GM10266 (cell line): ENCODE results near the gene GTF2H1.

Experiments used
- DNase-seq: peaks from one replicate; pipeline ENCODE4 v3.0.0; 2012; ENCODE audit errors: extremely low spot score
- TF ChIP-seq, protein P1 (sequence below): IDR thresholded peaks from 2 replicates; pipeline ENCODE4 v1.5.1; 2012; ENCODE audit warnings: mild to moderate bottlenecking, low read depth; ENCODE audit not compliant: control insufficient read depth, insufficient read depth; ENCODE audit errors: missing control alignments

GTF2H1 gene

DNA sequence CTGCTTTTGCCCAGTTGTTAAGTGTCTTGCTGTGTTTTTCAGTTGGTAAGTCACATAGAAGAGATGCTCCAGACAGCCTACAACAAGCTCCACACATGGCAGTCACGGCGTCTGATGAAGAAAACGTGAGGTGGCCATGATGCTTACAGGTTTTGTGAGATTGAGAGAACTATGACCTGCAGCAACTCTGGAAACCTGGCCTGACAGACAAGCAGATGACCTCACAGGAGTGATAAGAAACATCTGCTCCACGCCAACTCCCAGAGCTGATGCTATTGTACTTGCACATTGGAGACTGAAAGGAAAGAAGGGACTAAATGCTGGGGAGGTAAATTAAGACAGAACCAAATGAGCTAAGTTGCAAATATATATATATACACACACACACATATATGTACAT, 43.4 kb downstream of the GTF2H1 start:
- TF ChIP-seq, protein P1, sequence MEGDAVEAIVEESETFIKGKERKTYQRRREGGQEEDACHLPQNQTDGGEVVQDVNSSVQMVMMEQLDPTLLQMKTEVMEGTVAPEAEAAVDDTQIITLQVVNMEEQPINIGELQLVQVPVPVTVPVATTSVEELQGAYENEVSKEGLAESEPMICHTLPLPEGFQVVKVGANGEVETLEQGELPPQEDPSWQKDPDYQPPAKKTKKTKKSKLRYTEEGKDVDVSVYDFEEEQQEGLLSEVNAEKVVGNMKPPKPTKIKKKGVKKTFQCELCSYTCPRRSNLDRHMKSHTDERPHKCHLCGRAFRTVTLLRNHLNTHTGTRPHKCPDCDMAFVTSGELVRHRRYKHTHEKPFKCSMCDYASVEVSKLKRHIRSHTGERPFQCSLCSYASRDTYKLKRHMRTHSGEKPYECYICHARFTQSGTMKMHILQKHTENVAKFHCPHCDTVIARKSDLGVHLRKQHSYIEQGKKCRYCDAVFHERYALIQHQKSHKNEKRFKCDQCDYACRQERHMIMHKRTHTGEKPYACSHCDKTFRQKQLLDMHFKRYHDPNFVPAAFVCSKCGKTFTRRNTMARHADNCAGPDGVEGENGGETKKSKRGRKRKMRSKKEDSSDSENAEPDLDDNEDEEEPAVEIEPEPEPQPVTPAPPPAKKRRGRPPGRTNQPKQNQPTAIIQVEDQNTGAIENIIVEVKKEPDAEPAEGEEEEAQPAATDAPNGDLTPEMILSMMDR: no peak
- no peak for DNase-seq

DNA sequence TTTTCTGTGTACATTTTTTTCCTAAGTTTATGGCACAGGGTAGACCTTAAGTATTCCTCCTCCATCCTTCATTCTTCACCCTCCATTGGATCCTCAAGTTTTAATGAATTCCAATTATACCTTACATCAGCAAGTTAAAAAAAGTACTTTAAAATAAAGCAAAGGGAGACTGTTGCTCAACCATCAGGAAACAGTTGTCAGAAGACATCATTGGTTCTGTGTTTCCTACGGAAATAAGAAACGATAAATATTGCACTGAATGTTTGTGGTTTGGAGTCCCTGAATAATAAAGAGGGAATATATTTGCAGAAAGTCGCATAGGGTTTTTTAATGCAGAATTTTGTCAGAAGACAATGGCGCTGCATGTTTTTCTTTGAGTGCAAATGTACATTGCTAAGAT, 43.9 kb downstream of the GTF2H1 start:
- no peak for DNase-seq
- TF ChIP-seq, protein P1: no peak

DNA sequence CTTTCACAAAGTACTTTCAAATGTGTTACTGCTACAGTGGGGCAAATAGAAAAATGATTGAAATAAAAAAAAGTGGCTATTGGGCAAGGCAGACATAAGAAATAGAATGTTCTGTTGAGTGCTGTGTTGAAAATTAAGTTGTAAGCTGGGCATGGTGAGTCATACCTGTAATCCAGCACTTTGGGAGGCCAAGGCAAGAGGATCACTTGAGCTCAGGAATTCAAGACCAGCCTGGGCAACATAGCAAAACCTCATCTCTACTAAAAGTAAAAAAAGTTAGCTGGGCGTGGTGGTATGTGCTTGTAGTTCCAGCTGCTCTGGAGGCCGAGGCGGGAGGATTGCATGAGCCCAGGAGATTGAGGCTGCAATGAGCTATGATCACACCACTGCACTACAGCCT, 45.1 kb downstream of the GTF2H1 start:
- DNase-seq: no peak
- TF ChIP-seq, protein P1: no peak

DNA sequence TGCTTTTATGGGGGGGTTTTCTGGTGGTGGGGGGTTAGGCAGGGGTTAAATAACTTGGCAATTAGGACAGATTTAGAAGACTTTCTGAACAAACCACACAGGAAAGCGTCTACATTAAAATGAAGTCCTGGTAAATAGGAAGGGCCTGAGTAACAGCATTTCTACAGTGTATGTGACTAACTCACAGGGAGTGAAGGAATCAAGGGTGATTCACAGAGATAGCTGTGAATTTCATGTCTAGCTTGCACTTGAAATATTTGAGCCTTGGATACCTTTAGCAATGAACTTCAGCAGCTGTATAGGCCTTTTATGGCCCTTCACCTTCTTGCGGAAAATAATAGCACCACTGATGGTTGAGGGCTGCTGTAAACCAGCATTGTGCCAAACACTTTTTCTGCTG, 45.9 kb downstream of the GTF2H1 start:
- TF ChIP-seq, protein P1: no peak

DNA sequence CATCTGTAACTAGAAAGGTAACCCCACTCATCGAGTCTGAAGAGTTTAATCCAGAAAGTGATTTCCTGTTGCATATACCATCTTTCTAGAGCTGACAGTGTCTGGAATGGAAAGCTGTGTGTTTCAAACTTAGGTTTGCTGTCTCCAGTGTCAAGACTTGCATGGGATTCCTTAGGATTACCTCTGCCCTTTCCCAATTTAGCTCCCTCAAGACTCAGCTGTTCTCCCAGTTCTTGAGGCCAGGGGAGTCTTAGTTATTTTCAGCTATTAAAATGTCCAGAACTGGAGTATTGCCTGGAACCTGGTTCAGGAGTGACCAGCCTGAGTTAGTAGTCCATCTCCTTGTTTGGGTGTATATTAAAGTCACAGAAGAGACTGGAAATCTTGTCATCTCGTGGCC, 47.0 kb downstream of the GTF2H1 start:
- DNase-seq: no peak
- TF ChIP-seq, protein P1: no peak

More for the DNA sequence above, 45.9 kb downstream of the GTF2H1 start:
- DNase-seq: no peak

DNA sequence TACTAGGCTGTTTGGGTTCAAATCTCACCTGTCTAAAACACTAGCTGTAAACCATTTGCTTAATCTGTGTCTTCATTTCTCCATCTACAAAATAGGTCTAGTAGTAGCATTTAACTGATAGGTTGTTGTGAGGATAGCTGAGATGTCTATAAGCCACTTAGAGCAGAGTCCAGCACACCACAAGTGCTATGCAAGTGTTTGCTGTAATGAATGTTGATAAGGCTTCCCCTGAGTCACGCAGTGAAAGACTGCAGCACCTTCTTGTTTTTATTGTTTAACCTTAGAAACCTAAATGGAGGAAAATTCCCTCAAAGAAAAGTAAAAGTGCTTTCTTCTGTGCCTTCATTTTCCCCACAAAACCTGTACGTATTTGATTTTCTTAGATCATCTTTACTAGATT, 48.9 kb downstream of the GTF2H1 start:
- TF ChIP-seq, protein P1: no peak

DNA sequence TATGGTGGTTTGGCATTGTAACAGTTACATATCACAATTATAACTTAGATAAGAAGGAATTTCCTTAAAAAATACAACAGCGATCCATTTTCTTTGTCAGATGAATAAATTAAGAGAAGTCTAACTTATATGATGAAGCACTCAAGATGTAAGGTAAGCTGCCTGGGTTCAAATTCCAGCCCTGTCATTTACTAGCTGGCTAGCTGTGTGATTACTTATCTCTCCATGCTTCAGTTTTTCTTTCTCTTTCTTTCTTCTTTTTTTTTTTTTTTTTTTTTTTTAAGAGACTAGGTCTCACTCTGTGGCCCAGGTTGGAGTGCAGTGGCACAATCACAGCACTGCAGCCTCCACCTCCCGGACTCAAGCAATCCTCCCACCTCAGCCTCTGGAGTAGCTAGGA, 49.8 kb downstream of the GTF2H1 start:
- TF ChIP-seq, protein P1: no peak
- no peak for DNase-seq

More for the DNA sequence above, 48.9 kb downstream of the GTF2H1 start:
- no peak for DNase-seq
